GF-D8 (cell line): ENCODE results near the gene ACTL8.
"Not testable (repeated sequence)": the region's sequence is repeated elsewhere in the genome, so short reads cannot be mapped to it uniquely, and the experiment has no call there.

Source experiments
- DNase-seq: peaks from one replicate; lab custom pipeline; 2025; lab: John Stamatoyannopoulos, UW

Gene ACTL8

DNA sequence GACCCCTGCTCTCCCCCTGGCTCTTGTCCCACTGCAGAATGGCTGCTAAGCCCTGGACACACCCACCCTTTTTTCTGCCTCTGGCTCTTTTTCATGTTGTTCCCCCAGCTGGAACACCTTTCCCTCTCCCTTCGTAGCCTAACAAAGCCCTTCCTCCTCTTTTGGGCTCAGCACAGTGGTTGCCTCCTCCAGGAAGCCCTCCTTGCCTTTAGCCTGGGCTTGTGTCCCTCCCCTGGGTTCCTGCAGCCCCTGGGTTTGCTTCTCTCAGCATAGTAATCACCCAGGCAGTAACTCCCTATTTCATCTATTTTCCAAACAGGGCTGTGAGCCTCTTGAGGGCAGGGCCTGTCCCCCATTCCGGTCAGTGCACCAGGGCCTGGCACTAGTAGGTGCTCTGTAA lies 19.8 kb upstream of the ACTL8 start:
- no peak for DNase-seq

DNA sequence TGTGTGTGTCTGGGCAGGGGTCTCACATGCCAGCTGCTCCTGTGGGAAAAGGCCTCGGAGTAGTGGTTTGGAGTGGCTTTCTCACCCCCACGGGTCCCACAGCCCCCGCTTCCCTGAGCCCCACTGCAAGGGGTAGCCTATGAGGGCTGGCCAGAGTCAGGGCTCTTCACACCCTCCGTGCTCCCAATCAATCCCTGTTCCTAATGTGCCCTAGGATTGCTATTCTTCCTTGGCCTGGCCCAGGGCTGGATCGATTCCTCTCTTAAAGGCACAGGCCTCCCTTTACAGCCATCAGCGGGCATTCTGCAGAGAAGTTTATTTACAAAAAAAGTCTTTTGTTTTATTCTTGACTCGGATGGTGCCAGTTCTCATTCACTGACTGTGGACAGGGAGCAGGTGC lies 19.3 kb upstream of the ACTL8 start:
- no peak for DNase-seq

DNA sequence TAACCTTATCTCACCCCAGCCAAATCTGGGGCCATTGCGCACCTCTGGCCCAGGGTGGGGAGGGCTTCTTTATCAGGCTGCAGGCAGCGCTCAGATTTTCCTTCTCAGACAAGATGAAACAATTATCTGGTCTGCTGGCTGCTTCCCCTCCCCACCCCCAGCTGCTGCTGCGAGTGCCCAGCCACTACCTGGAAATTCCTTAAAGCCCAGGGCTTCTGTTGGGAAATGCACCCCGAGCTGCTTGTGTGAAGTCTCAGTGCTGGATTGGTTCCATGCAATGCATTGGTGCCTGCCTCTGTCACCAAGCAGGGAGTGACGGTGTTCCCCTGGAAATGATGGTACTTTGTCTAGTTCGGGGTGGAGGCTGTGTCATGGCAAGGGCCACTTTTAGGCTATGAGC lies 18.5 kb upstream of the ACTL8 start:
- no peak for DNase-seq

DNA sequence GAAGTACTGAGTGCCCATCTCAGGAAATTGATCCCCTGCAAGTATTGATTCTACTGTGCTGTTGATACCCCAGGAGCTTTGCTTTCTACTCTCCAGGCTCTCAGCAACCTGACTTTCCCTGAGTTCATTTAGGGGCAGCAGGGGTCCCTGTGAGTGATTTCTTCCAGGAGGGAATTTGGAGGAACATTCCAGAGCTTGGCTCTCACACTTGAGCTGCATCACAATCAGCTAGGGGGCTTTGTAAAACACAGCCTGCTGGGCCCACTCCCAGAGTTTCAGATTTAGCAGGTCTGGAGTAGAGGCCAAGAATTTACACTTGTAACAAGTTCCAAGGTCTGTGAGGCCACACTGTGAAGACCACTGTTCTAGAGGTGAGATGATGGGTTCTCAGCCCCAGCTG lies 16.1 kb upstream of the ACTL8 start:
- no peak for DNase-seq

DNA sequence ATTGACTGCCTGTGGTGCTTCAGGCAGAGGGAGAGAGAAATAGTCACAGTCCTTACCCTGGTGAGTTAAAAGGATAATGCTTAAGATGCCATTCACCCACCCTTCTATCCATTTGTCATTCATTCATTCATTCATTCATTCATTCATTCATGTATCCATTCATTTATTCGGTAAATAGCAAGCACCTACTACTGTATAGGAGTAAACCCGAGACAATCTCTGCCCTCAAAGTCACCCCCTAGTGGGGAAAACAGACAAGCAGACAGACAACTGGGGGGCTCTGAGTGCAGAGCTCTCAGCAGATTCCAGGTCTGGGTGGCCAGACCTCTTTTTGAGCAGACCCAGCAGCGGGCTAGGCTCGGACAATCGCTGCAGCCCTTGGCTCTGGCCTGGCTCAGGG lies 14.1 kb upstream of the ACTL8 start:
- no peak for DNase-seq

DNA sequence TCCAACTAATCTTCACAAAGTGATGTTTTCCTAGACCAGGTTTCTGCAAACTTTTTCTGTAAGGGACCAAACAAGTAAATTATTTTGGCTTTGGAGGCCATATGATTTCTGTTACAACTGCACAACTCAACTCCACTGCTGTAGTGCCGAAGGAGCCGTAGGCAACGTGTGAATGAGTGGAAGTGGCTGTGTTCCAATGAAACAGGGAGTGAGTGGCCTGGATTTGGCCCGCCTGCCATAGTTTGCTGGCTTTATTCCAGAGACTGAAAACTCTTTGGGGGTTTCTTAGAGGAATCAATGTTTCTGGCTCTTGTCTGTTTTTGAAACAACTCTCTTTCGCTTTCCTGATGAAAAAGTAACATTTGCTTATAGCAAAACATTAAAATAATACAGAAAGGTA lies 12.6 kb upstream of the ACTL8 start:
- no peak for DNase-seq

DNA sequence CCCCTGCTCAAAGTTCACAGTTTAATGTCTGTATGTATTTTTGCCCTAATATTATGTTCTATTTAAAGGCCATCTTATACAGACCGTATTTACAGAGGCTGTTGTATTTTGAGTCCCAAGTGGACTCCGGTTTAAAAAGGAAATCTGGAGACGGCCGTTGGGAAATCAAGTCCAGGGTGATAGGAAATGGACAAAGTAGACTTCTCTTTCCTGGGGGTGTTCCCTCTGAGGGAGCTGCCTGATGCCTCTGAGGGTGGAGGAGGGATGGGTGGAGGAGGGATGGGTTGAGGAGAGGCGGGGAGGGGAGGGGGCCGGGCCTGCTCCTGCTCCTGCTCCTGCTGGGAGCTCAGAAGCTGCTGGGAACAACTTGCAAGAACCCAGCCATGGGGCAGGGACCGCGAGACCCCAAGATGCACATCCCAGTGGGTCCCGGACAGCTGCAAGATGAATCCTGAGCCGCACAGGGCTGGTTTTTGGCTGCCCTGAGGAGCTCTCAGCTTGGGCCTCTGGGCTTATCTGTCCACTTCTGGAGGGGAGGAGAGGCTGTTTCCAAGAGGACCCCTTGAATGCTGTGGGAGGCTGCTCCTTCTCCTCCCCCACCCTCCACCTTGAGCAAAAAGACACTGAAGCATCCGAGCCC lies 12.0 kb upstream of the ACTL8 start:
- no peak for DNase-seq

DNA sequence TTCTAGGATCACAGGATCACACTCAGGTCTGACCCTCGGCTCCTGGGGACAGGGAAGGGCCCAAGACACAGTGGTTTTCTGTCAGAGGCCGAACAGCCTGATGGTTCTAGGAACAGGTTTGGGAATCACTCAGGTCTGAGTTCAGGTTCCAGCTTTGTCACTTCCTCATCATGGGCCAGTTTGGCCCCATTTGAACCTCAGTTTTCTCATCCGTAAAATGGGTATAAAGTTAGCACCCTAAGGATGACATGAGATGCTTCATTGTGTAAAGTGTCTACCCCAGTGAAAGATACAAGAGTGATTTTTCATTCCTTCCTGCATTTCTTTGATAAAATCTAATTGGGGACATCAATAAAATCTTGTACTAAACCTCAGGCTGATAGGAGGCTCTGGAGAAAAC lies 11.2 kb upstream of the ACTL8 start:
- DNase-seq = no peak

DNA sequence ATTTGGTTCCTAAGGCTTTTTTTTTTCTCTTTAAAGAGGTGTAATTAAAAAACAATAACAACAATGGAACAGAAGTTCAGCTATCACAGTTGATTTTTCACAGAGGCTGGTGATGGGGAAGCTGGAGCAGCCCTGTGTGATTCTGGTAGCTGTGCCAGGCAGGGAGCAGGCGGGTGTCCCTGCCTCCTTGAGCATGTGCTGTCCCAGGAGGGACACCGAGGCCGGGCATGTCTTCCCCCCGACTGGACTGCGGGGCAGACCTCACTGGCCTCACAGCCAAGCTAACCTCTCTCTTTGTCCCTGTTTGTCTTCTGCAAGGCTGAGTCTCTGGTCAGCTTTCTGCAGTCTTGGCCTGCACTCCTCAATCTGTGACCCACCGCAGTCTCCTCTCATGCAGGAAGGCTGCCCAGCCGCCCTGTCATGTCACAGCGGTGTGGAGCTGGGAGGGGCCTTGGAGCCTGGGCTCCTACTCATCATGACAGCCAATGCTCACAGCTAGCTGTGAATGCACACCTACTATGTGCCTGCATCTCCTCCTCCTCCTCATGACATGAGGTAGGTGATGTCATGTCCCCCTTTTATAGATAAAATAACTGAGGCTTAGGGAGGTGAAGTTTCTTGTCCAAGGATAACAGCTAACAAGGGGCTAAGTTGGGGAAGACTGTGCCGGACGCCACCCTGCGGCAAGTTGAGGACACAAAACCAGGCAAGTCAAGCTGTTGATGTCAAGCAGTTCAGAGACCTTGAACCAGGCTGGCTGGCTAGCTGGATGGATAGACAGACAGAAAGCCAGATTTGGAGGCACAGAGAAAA lies 10.3 kb upstream of the ACTL8 start:
- no peak for DNase-seq

DNA sequence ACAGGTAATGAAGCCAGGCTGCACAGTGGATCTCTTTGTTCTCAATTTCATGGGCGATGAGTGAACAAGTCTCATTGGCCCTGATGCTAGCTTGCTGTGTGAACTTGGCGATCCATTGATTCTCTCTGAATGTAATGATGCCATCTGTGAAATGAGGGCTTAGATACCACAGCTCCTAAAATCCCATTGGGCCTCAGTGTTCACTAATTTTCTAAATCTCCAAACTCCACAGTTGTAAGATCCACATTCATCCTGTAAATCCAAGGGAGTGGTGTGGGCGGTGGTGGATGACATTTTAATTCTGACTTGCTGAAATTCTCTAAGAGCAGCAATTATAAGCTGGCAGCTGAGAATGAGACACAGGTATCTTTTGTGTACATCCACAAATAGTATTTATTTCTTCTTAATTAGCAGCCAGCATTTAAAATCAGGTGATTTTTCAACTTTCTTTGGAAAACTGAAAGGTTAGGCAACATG lies 9.6 kb upstream of the ACTL8 start:
- no peak for DNase-seq

DNA sequence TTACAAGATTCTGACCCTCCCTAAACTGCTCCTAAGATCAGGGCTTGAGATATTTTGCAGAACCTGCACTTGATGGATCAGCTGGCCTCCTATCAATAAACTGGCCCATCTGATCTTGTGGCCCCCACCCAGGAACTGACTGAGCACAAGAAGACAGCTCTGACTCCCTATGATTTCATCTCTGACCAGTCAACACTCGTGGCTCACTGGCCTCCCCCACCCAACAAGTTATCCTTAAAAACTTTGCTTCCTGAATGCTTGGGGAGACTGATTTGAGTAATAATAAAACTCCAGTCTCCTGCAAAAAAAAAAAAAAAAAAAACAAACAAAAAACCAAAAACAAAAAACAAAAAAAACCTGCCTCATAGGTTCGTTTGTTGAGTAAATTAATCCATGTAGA lies 8.9 kb upstream of the ACTL8 start:
- not testable (repeated sequence) for DNase-seq

DNA sequence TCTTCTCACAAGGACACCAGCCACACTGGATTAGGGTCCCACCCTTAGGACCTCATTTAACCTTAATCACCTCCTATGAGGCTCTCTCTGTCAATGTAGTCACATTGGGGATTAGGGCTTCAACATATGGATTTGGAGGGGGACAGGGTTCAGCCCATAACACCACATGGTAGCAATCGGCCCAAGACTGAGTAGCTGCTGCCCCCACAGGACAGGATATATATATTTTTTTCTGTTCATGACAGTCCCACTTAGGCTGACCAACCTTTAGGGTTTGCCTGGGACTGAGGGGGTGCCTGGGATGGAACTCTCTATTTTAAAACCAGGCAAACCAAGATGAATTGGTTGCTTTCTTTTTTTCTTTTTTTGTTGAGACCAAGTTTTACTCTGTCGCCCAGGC lies 8.2 kb upstream of the ACTL8 start:
- no peak for DNase-seq

DNA sequence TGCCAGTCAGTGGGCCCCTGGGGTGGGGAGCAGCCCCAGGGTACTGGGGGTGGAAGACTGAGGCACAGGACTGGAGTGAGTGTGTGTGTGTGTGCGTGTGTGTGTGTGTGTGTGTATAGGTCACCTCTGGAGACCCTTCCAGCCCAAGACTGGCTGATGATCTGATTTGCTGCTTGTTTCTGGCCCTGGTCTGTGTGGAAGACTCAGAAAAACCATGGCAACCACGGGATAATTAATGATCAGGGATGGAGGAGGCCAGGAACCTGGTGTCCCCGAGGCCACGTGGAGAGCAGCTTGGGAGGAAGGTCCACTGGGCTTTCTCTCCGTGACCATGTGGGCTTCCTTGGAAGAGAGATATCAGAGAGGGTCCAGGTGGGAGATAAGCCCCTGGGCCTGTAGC lies 4.8 kb upstream of the ACTL8 start:
- DNase-seq = no peak

DNA sequence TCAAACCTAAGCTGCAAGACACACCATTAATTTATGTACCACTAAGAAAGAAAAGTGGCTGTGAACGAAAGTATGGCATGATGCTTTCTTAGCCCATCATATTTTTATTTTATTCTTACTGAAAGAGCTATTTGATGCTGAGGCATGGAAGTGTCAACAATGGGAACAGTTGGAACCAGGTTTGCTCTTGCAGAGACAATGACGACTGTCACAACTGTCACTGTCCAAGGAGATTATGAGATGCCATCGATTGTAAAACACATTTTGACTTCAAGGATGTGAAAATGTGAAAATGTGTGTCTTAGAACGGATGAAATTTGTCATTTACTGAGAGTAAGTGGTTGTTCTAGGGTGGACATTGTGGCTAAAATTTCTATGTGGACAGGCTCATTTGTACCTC lies 2.8 kb upstream of the ACTL8 start:
- no peak for DNase-seq

DNA sequence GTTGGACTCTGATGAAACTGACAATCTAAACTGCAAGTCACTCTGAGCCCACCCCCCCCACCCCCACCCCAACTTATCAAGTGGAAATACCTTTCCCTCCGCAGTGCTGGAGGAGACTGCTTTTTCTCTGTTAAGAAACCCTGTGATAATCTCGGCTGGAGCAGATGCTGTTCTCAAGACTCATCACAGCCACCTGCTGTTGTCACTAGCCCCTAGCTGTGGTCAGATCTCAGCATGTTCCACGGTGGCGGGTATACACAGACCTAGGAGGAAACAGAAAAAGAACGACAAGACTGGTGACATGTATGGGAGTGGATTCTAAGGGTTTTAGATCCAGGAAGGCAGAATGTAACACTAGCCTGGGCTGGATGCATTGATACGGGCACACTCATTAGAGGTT lies 2.3 kb downstream of the ACTL8 start:
- DNase-seq = no peak

DNA sequence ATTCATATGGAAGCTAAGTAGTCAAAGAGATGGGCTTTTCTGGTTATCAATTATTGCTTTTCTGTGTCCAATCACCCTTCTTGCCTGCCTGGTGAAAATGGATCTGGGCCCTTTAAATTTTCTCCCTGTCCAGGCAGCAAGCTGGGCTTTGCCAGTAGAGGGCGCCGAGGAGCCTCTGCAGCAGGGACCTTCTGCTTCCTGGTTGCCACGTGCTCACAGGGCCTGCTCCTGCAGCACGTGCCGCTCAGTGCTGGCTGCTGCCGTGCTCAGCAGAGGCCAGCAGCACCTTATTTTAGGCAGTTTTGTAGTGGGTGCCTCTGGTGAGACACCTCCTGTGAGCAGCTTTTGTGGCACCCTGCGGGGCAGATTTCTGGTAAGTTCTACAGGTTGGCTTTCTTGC lies 4.0 kb downstream of the ACTL8 start:
- no peak for DNase-seq

DNA sequence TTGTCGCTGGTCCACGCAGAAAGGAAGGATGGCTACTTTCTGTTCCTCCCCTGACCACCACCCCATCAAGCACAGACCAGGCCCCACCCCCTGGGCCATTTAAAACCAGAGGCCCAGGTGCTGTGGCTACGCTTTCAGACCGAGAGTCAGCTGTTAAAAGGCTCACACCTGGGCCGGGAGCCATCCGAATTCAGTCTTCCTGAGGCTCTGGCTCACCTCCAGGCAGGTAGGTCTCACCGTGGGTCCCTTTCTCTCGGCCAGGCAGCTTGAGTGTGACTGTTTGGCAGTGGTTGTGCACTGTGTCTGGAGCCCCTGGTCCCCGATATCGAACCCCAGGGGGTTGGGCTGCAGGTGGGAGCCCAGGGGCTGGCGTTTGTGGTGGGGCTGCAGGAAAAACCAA lies 7.2 kb downstream of the ACTL8 start:
- no peak for DNase-seq

DNA sequence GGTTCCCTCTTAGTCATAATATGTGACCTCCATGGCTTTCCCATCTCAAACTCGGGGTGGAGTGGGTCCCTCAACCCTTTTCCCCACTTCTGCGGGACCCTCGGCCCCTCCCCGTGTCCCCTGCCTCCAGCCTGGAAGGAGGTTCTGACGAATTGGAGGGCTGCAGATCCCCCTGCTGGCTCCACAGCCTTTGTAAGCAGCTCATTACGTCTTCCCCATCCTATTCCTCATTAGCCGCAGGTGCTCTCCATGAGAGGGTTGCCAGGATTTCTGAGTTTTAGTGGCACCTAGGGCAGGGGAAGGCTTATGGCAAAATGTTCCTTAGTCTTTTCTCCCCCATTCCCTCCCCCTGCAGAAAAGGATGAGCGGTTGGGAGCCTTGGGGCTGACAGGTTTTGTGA lies 8.3 kb downstream of the ACTL8 start:
- no peak for DNase-seq

DNA sequence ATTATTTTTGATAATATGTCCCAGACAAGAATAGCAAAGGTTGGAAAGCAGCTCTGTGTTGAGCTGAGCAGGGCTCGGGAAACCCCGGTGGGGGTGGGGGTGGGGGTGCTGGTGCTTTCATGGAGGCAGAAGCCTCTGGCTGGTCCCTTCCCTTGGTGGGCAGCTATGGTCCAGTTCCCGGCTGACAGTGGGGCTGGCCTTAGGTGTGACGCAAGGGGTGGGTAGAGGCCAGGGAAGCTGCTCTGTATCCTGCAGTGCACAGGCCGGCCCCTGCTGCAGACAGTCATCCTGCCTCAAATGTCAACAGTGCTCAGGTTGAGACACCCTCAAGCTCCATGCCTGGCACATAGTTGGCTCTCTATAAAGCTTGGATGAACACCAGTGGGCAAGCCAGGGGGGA lies 8.9 kb downstream of the ACTL8 start:
- no peak for DNase-seq

DNA sequence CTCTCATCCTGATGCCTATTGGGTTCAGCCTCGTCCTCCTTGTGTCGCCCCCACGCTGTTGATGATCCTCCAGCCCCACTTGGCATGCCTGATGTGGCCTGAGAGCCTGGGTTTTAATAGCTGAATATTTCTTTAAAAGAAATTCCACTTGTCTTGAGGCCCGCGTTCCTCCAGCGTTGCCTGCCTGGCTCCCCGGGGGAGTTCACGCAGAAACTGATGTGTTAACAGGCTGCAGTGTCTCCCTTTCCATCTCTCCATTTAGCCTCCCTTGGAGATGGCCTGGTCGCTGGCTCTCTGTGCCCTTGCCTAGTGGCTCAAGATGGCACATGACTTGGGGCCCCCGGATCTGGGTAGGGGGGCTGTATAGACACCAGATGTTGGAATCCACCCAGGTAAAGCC lies 9.5 kb downstream of the ACTL8 start:
- DNase-seq = no peak

DNA sequence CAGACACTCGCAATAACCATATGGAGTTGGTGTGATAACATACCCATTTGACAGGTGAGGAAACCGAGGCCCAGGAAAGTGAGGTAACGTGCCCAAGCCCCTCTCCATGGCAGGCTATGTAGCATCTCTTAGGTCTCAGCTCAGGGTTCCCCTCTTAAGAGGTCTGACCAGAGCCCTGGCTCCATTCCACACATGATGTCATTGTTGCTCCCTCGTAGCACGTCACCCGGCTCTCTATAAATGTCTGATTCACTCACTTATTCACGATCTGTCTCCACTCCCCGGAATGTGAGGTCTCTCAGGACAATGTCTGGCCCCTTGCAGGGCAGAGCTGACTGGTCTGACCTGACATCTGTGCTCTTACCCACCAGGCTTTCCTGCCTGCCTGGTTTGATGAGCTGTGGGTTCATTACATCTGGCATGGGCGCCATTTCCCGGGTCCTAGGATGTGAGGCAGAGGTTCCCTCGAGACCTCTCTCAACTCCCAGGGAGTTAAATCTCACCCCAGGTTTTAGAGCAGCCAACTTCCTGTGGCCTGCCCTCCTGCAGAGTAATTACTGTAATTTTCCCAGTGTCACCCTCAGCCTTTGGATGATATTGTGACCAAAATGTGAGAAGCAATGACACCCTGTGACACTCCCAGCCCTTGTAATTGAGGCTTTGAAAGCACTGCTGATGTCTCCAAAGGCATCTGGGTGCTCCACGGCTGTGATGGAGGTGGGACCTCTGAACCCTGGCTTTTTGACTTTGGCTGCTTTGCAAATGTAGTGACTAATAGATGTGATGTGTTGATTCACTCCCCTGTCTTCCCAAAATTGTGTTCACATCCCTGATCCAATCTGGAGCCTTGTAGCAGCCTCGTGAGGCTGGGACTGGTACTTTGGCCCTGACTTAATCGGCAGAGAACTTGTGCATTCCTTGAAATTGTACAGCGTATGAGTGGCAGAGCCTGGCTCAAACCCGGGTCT lies 10.6 kb downstream of the ACTL8 start:
- DNase-seq = no peak

DNA sequence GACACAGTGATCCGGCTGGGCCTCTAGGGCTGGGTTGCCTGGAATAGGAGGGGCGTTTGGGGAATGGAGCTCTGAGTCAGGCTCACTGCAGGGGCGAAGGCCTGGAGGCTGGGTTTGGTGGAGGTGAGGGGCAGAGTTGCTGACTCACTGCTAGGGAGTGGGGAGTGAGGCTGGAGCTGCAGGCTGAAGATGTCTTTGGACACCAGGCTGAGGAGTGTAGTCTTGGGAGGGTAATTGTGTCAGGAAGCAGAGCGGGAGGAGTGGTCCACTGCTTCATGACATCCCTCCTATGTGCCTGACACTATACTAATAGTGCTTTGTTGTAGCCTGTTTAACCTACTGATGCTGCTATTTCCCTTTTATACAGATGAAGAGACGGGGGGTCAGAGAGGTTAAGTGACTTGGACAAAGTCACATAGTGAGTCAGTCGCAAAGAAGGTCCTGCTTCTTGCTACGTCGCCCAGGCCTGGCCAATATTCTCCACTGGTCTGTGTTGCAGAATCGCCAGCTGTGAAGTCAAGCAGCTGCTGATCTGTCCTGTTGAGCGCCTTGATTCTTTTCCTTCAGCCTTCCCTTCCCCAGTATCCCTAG lies 13.6 kb downstream of the ACTL8 start:
- DNase-seq = no peak
